Right forelimb (tissue), 1 donor: Measurements from ENCODE around the gene OR5K1.

Experiments used
- DNase-seq: peaks from one replicate; pipeline ENCODE4 v3.0.0-alpha.2; 2018

OR5K1 gene

GRCh38 chr3:98518816-98519215 lies 55.8 kb downstream of the OR5K1 start:
- no peak for DNase-seq

- DNase-seq = no peak
Observed at GRCh38 chr3:98519351-98519750, 56.4 kb downstream of the OR5K1 start.

- no peak for DNase-seq
Observed at GRCh38 chr3:98521897-98522543, 59.0 kb downstream of the OR5K1 start.
